Hepatocyte (in vitro differentiated cells): ENCODE data around the gene SMIM24.

ENCODE experiments used
- CTCF ChIP-seq: fragments of 200-600 bp; sonication (generic); IDR thresholded peaks from 2 replicates; pipeline ENCODE4 v1.5.1; 2016; ENCODE audit warnings: antibody characterized with exemption, mild to moderate bottlenecking; ENCODE audit not compliant: poor library complexity
- EZH2phosphoT487 ChIP-seq: fragments of 200-600 bp; sonication (generic); IDR thresholded peaks from one replicate; pipeline ENCODE4 v1.6.1; 2018; ENCODE audit warnings: antibody characterized with exemption, mild to moderate bottlenecking, low read depth, moderate library complexity; ENCODE audit not compliant: unreplicated experiment, severe bottlenecking

- TF ChIP-seq CTCF (no peak), EZH2phosphoT487 (no peak)
Observed at GRCh38 chr19:3483226-3483628, 2.9 kb upstream of the SMIM24 start, which contains the start of gene SMIM44.
